GM19455 (cell line): ENCODE measurements around the gene OR52L1.

ENCODE experiments used
- ATAC-seq: cut with Tn5 transposase; IDR thresholded peaks from one replicate; pipeline ENCODE4 v1.9.1; 2021; ENCODE audit not compliant: unreplicated experiment

Gene OR52L1

DNA sequence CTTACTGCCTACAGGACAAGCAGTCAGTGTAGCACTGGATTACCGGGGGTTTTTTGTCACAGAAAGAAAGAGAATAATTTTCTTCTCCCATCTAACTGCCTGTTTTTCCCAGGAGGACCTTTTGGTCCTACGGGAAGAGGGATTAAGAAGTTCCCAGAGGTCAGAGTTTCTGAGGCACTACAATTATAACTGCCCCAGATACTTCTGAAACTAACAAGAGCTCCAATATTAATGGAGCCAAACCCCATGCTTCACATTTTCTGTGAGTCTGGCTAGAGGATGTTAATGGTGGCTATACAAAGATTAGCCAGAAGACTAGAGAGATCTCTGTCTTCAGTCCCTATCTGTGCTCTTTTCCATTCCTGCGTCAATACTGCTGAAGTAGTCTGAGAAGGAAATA lies 44.8 kb downstream of the OR52L1 start, which contains the start of gene OR56A3:
Gene OR56A3 (plus strand): TSS at position 301 of the 400 bp plus-strand sequence. CDS start 5,096 bp downstream, outside the sequence.
- ATAC-seq, result no peak

DNA sequence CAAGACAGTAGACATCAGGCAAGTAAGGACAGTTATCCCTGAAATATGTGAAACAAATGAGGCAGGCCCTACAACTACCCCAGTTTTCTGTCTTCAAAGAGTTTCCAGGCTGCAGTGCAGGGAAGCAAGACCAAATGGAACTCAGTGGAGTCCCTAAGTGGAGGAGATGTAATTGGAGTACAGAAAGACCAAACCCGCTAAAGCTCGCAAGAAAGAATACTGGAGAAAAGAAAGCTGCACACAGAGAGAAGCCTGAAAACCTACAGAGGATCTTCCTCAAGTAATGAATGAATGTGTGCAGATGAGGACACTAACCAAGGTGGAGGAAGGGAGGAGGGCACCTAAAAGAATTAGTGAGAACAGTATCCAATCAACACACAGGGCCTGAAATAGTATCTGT lies 46.0 kb downstream of the OR52L1 start:
- ATAC-seq, result no peak

DNA sequence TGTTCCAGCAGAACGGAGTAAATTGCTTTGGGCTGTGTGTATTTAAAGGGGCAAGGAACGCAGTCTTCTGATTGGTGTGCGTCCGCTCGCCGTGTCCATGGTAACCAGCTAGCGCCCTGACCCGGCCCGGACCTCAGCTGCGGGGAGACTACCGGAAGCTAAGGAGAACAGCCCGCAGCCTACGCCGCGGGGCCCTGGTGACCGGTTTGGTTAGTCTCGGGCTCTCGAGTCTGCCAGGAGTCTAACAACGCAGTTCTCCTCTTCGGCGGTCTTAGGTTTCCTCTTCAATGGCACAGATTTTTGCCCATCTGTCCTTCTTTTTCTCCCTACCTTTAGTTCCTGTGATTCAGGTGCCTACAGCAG lies 48.2 kb downstream of the OR52L1 start:
- no peak for ATAC-seq

DNA sequence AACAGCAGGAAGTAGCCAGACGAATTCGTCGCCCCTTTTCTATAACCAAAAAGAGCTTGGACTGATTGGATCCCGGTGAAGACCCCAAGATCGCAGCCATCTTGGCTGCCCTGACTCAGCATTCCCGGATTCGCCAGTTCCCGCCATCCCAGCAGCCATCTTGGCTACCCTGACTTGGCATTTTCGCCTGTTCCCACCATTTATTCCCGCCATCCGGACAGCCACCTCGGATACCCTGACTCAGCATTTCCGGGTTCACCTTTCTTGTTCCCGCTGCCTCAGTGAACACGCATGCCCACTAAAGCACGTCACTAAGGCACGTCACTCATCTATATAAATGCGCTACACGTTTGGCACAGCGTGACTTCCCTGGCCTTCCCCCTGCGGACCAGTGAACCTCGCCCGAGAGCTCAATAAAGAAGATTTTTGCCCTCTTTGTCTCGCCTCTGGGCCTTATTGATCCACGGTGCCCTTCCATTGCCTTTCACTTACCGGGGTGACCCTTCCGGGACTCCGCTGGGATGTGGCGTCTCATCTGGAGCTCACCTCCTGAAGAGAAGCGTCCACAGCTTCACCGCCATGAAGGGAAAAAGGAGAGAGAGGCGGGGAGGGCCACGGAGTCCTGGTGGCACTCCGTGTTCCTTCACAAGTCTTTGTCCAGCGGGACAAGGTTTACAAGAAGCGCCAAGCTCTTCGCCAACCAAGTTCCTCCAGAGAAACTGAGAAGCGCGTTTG lies 48.8 kb downstream of the OR52L1 start:
- no peak for ATAC-seq
